Uterus (tissue), 4 donors: ENCODE data around the gene CARF. TPM values are rescaled to one million over a fixed set of nuclear protein-coding genes. Genes with fewer than 3 reads are reported as not detected.

ENCODE experiments used
- DNase-seq, 2 donors: peaks; one replicate each; pipeline ENCODE4 v3.0.0-alpha.2; 2019 to 2020
- H3K27ac ChIP-seq, 2 donors: fragments of 200-600 bp; sonication (generic); 1 replicate in 1 of 2; 2 replicates in 1 of 2; pipeline ENCODE4 v1.5.1; 2016 to 2018
- H3K27me3 ChIP-seq, 2 donors: fragments of 200-600 bp; sonication (generic); one replicate each; pipeline ENCODE4 v1.5.1; 2018 to 2019; ENCODE audit warnings: control low read depth in 1 of 2
- H3K36me3 ChIP-seq, 2 donors: fragments of 200-600 bp; sonication (generic); one replicate each; pipeline ENCODE4 v1.5.1; 2019; ENCODE audit warnings: control low read depth in 1 of 2
- H3K4me1 ChIP-seq, 2 donors: fragments of 200-600 bp; sonication (generic); one replicate each; pipeline ENCODE4 v1.5.1; 2018 to 2019; ENCODE audit warnings: control low read depth in 1 of 2
- H3K4me3 ChIP-seq, 2 donors: fragments of 200-600 bp; sonication (generic); 1 replicate in 1 of 2; 2 replicates in 1 of 2; pipeline ENCODE4 v1.5.1; 2018 to 2019; ENCODE audit warnings: mild to moderate bottlenecking in 1 of 2
- H3K9me3 ChIP-seq, 2 donors: fragments of 200-600 bp; sonication (generic); one replicate each; pipeline ENCODE4 v1.5.1; 2019; ENCODE audit warnings: control low read depth in 1 of 2
- CTCF ChIP-seq, 4 experiments: fragments of 200-600 bp in 2 of 4; fragments of 450-650 bp in 2 of 4; sonication (generic) in 2 of 4; IDR thresholded peaks; one replicate each; pipeline ENCODE4 v1.5.1; 2016 to 2019; ENCODE audit warnings: antibody characterized with exemption in 4 of 4, mild to moderate bottlenecking in 2 of 4, moderate library complexity in 1 of 4
- POLR2A ChIP-seq, 2 donors: fragments of 450-650 bp; IDR thresholded peaks; one replicate each; pipeline ENCODE4 v1.6.1; 2016; ENCODE audit warnings: antibody characterized with exemption in 2 of 2, mild to moderate bottlenecking in 1 of 2, moderate library complexity in 1 of 2
- intact Hi-C: fragments of 100-400 bp; cut with DNase I; formaldehyde crosslinking; loops from one replicate; pipeline ENCODE4 v1.15.1; 2023; ENCODE audit warnings: low total_unique reads
- small RNA-seq: library from RNA; depleted of rRNA; stranded (forward); fragments of <200 nt; gene quantifications from one replicate; pipeline ENCODE3, GENCODE V24; 2016
- total RNA-seq, 4 donors: library from RNA; depleted of rRNA in 3 of 4; stranded (reverse); fragments of >200 nt in 3 of 4; gene quantifications; one replicate each; pipeline versions ENCODE4 v1.1.0 to v1.2.4, GENCODE V29; 2014 to 2023
- donor health status: DM: yes; HTN: yes; CAD: no.

CARF gene
- total RNA-seq, 4 donors from 2014 or later, result 5.0 to 26.1 (median 24.0) TPM

GRCh38 chr2:203033395-203033794 is 121.3 kb downstream of the CARF start:
- no peaks in the 10 kb centered on the region for H3K9me3 ChIP-seq
- H3K4me3 ChIP-seq, result no peak overlapping the region
- no peak for DNase-seq
- no peaks in the 10 kb centered on the region for H3K36me3 ChIP-seq
- H3K27ac ChIP-seq, result no peak overlapping the region
- TF ChIP-seq POLR2A (IDR thresholded peaks at IDR 0.05) (no peak), CTCF (IDR thresholded peaks at IDR 0.05) (no peak)
- intact Hi-C loops, result no loop called here
- H3K4me1 ChIP-seq, result peaks cover 0 to 10% of the 10 kb centered on the region in 2 donors
- no peaks in the 10 kb centered on the region for H3K27me3 ChIP-seq

- no peak for TF ChIP-seq CTCF (IDR thresholded peaks at IDR 0.05)
- TF ChIP-seq POLR2A (IDR thresholded peaks at IDR 0.05), result no peak
- Histone ChIP-seq H3K27ac (no peak overlapping the region), H3K9me3 (no peaks in the 10 kb centered on the region), H3K4me3 (no peak overlapping the region), H3K27me3 (no peaks in the 10 kb centered on the region), H3K36me3 (no peaks in the 10 kb centered on the region), H3K4me1 (peaks cover 0 to 10% of the 10 kb centered on the region in 2 donors)
- intact Hi-C loops, result no loop called here
- no peak for DNase-seq
These were observed 123.9 kb downstream of the CARF start for GRCh38 chr2:203035879-203036470.

Small RNA genes lying within 50 kb of the gene (small RNA-seq; reads per million reads assigned to genes)
- gene AC010900.2, result not detected

Other genes starting within 250 kb of the CARF start
- 10 to 100 TPM in 3 of 4 donors, 1 to 10 TPM in 1; 10.0 to 56.8 (median 41.3) TPM for gene ICA1L, start 40.5 kb upstream of the CARF start, total RNA-seq
- 10 to 100 TPM in 2 of 4 donors, 1 to 10 TPM in 2; 2.9 to 31.0 (median 15.0) TPM for gene WDR12, start 602 bp upstream of the CARF start, total RNA-seq
- gene NBEAL1, start 102.6 kb downstream of the CARF start, total RNA-seq, result 100 to 1,000 TPM in 1 of 4 donors, 10 to 100 TPM in 3; 23.1 to 106 (median 41.8) TPM